GM21528 (cell line): Measurements from ENCODE around the gene CASTOR1.

Experiments
- ATAC-seq: cut with Tn5 transposase; IDR thresholded peaks from one replicate; pipeline ENCODE4 v1.9.1; 2021; ENCODE audit warnings: mild to moderate bottlenecking, moderate library complexity; ENCODE audit not compliant: unreplicated experiment, low FRiP score

Gene CASTOR1

GRCh38 chr22:30320021-30320556, 30.8 kb upstream of the CASTOR1 start:
- no peak for ATAC-seq

GRCh38 chr22:30318799-30319419, 29.6 kb upstream of the CASTOR1 start:
- ATAC-seq, result no peak

- no peak for ATAC-seq
Observed at GRCh38 chr22:30317778-30318177, 28.5 kb upstream of the CASTOR1 start.

GRCh38 chr22:30315962-30316576, 26.8 kb upstream of the CASTOR1 start:
- ATAC-seq, result no peak

- ATAC-seq, result no peak
Observed at GRCh38 chr22:30314915-30315314, 25.6 kb upstream of the CASTOR1 start.

GRCh38 chr22:30313527-30314363, 24.4 kb upstream of the CASTOR1 start:
- ATAC-seq, result no peak

GRCh38 chr22:30312053-30312452, 22.7 kb upstream of the CASTOR1 start:
- no peak for ATAC-seq

GRCh38 chr22:30310881-30311771, 21.8 kb upstream of the CASTOR1 start:
- no peak for ATAC-seq

GRCh38 chr22:30309951-30310741, 20.8 kb upstream of the CASTOR1 start:
- peak; percentile 40 for ATAC-seq

GRCh38 chr22:30308518-30309230, 19.4 kb upstream of the CASTOR1 start:
- no peak for ATAC-seq

- ATAC-seq, result no peak
Observed at GRCh38 chr22:30308093-30308492, 18.8 kb upstream of the CASTOR1 start.

- no peak for ATAC-seq
Observed at GRCh38 chr22:30307041-30307574, 17.8 kb upstream of the CASTOR1 start.

GRCh38 chr22:30306627-30307011, 17.3 kb upstream of the CASTOR1 start:
- no peak for ATAC-seq

- ATAC-seq, result no peak
Observed at GRCh38 chr22:30305906-30306626, 16.8 kb upstream of the CASTOR1 start.

GRCh38 chr22:30305519-30305905, 16.2 kb upstream of the CASTOR1 start:
- no peak for ATAC-seq

GRCh38 chr22:30304495-30305244, 15.4 kb upstream of the CASTOR1 start:
- no peak for ATAC-seq

GRCh38 chr22:30302810-30303138, 13.5 kb upstream of the CASTOR1 start:
- no peak for ATAC-seq
